MCF 10A (cell line): Measurements from ENCODE around the gene LYVE1. TPM values are rescaled to one million over a fixed set of nuclear protein-coding genes. Genes with fewer than 3 reads are reported as not detected.

Experiments used
- BruUV-seq: library from RNA; stranded (reverse); fragments of 400-500 nt; replicated peaks from 2 replicates; lab custom pipeline; 2021; lab: Mats Ljungman, UMichigan
- CTCF ChIA-PET: fragments of 300-600 bp; sonication (Branson Sonifier 250); formaldehyde crosslinking; extraction: SDS; loops from one replicate; lab custom pipeline; 2021; ENCODE audit warnings: antibody characterized with exemption, inconsistent platforms; lab: Yijun Ruan, JAX
- POLR2A ChIA-PET: fragments of 300-600, 350-650 bp; sonication (Branson Sonifier 250); formaldehyde crosslinking; extraction: SDS; loops from one replicate; lab custom pipeline; 2020; ENCODE audit warnings: antibody characterized with exemption, inconsistent platforms; lab: Yijun Ruan, JAX
- DNase-seq: peaks from one replicate; pipeline ENCODE4 v3.0.0-alpha.2; 2018; ENCODE audit not compliant: unreplicated experiment
- H3K27ac Mint-ChIP-seq: one replicate; pipeline ENCODE4 v1.8.0; 2022; ENCODE audit warnings: mild to moderate bottlenecking, low read depth, mixed read lengths; ENCODE audit not compliant: unreplicated experiment
- H3K27me3 Mint-ChIP-seq: one replicate; pipeline ENCODE4 v1.8.0; 2022; ENCODE audit warnings: mixed read lengths; ENCODE audit not compliant: insufficient read depth, unreplicated experiment
- H3K36me3 Mint-ChIP-seq: one replicate; pipeline ENCODE4 v1.8.0; 2022; ENCODE audit warnings: mild to moderate bottlenecking, moderate library complexity, mixed read lengths; ENCODE audit not compliant: insufficient read depth, unreplicated experiment
- H3K4me1 Mint-ChIP-seq: one replicate; pipeline ENCODE4 v1.8.0; 2022; ENCODE audit warnings: mixed read lengths; ENCODE audit not compliant: insufficient read depth, unreplicated experiment
- H3K4me3 Mint-ChIP-seq: one replicate; pipeline ENCODE4 v1.8.0; 2022; ENCODE audit warnings: mild to moderate bottlenecking, moderate library complexity, mixed read lengths; ENCODE audit not compliant: unreplicated experiment
- H3K9me3 Mint-ChIP-seq: one replicate; pipeline ENCODE4 v1.8.0; 2022; ENCODE audit warnings: mixed read lengths; ENCODE audit not compliant: unreplicated experiment
- intact Hi-C: fragments of 100-400 bp; cut with micrococcal nuclease; formaldehyde crosslinking; loops from 2 replicates; pipeline ENCODE4 v1.14.1; 2022
- total RNA-seq: library from RNA; stranded (reverse); gene quantifications from 2 replicates; pipeline ENCODE4 v1.2.3, GENCODE V29; 2022
- TF ChIP-seq, protein P1 (sequence below): fragments of 200-600 bp; IDR thresholded peaks from one replicate; pipeline ENCODE4 v1.8.0; 2022; ENCODE audit warnings: antibody characterized with exemption, mild to moderate bottlenecking; ENCODE audit not compliant: unreplicated experiment

Gene LYVE1
- total RNA-seq, 1 experiment from 2014 or later = not detected

DNA sequence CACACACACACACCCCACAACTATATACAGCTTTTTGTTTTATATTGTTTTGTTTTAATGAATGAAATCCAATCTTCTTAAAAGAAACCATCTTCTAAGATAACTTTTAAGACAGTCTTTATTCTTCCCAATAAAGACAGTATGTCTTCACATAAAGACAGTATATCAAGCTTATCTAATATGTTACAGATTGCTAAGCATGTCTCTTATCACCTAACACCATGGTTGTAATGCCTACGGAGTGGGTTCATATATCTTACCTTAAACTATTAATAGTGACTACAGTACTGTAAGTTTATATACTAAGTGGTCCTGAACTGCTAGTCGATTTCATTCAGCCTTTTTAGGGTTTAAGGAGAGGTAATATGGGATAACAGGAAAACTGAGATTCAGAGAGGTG lies 35.9 kb downstream of the LYVE1 start:
- POLR2A ChIA-PET = interaction anchor here (1.4 kb wide), 1 partner anchor 11 kb away, joined by 4 read pairs; no protein-coding TSS in a partner anchor
- CTCF ChIA-PET = interaction anchor here (0.7 to 1.7 kb wide), 3 partner anchors 9 to 124 kb away, joined by 3 to 9 read pairs (median 6); partner anchors contain the start of gene RNF141
- peak overlapping the region; percentile 57 for H3K27ac Mint-ChIP-seq

DNA sequence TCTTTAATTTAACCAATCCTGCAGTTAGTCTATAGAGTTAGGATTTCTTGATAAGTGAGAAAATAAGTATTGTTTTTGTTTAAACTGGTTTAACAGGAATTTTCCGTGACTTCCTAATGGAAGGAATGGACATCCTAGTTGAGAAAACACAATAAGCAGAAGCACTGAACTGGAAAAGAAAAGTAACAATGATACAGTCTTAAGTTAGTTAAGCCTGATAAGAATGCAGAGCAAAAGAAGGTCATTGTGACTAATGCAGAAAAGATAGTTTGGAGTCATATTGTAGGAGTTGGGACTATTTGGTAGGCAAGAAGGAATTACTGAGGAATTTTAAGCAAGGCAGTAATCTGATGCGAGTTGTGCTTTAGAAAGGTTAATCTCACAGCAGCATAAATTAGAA lies 39.2 kb downstream of the LYVE1 start:
- H3K4me3 Mint-ChIP-seq = no peak overlapping the region
- H3K36me3 Mint-ChIP-seq = peaks cover 39% of the 10 kb centered on the region
- intact Hi-C loops = no loop called here
- H3K4me1 Mint-ChIP-seq = peaks cover 22% of the 10 kb centered on the region
- H3K27me3 Mint-ChIP-seq = no peaks in the 10 kb centered on the region
- TF ChIP-seq, protein P1, sequence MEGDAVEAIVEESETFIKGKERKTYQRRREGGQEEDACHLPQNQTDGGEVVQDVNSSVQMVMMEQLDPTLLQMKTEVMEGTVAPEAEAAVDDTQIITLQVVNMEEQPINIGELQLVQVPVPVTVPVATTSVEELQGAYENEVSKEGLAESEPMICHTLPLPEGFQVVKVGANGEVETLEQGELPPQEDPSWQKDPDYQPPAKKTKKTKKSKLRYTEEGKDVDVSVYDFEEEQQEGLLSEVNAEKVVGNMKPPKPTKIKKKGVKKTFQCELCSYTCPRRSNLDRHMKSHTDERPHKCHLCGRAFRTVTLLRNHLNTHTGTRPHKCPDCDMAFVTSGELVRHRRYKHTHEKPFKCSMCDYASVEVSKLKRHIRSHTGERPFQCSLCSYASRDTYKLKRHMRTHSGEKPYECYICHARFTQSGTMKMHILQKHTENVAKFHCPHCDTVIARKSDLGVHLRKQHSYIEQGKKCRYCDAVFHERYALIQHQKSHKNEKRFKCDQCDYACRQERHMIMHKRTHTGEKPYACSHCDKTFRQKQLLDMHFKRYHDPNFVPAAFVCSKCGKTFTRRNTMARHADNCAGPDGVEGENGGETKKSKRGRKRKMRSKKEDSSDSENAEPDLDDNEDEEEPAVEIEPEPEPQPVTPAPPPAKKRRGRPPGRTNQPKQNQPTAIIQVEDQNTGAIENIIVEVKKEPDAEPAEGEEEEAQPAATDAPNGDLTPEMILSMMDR = no peak
- no peak overlapping the region for H3K27ac Mint-ChIP-seq
- ChIA-PET CTCF (interaction anchor here (2.0 kb wide), 1 partner anchor 123 kb away, joined by 7 read pairs; no protein-coding TSS in a partner anchor), POLR2A (no interaction called here)
- DNase-seq = no peak
- BruUV-seq = no TSS peak
- H3K9me3 Mint-ChIP-seq = no peaks in the 10 kb centered on the region

More for the DNA sequence above, 35.9 kb downstream of the LYVE1 start:
- no peaks in the 10 kb centered on the region for H3K9me3 Mint-ChIP-seq
- H3K4me3 Mint-ChIP-seq = no peak overlapping the region
- TF ChIP-seq, protein P1 = no peak
- no peak for DNase-seq
- H3K36me3 Mint-ChIP-seq = peaks cover 28% of the 10 kb centered on the region
- no TSS peak for BruUV-seq
- H3K27me3 Mint-ChIP-seq = no peaks in the 10 kb centered on the region
- H3K4me1 Mint-ChIP-seq = peaks cover 9% of the 10 kb centered on the region
- intact Hi-C loops = no loop called here

DNA sequence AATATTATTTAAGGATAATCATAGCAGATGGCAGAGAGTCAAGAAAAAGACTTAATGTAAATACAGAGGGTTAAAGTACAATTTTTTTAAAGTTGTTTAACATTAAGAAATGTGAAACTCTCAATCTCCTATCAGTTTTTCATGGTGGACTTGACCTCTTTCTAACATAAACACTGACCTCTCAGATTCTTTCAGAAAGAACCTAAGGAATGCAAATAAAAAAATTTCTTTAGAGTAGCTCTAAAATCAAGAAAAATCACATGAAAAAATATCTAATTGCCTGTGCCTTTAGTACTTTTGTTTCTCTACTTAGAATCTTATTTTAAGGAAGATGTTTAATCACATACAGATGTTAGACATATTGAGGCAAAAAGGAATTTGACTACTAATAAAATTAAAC lies 40.3 kb downstream of the LYVE1 start:
- H3K36me3 Mint-ChIP-seq = peaks cover 42% of the 10 kb centered on the region

More for the DNA sequence above, 40.3 kb downstream of the LYVE1 start:
- CTCF ChIA-PET = interaction anchor here (0.7 to 3.8 kb wide), 4 partner anchors 8 to 122 kb away, joined by 3 to 23 read pairs (median 5); partner anchors contain the start of gene RNF141
- no peak for DNase-seq
- H3K27me3 Mint-ChIP-seq = no peaks in the 10 kb centered on the region
- H3K27ac Mint-ChIP-seq = peak overlapping the region; percentile 68
- TF ChIP-seq, protein P1 = no peak
- intact Hi-C loops = no loop called here
- no TSS peak for BruUV-seq
- no peaks in the 10 kb centered on the region for H3K9me3 Mint-ChIP-seq
- H3K4me3 Mint-ChIP-seq = no peak overlapping the region
- H3K4me1 Mint-ChIP-seq = peaks cover 22% of the 10 kb centered on the region
- POLR2A ChIA-PET = interaction anchor here (0.5 to 1.3 kb wide), 7 partner anchors 10 to 468 kb away, joined by 3 to 10 read pairs (median 3); partner anchors contain the start of gene RNF141
